Measurements from ENCODE around the gene MAGI1.
A peak's percentile ranks its signal among the peaks of the same experiment; 100 is the strongest.
"Not testable (repeated sequence)": the region's sequence is repeated elsewhere in the genome, so short reads cannot be mapped to it uniquely, and the experiment has no call there.

Gene MAGI1

GRCh38 chr3:66047311-66048050 lies 8.8 kb upstream of the MAGI1 start:
- H3K4me1 ChIP-seq (ENCODE audit: control insufficient read depth, insufficient read depth, low read depth, low read length), result peaks cover 2% of the 10 kb centered on the region
- no peak overlapping the region for H2AFZ ChIP-seq (ENCODE audit: low read depth, low read length)
- H3K18ac ChIP-seq (ENCODE audit: low read depth in 1 of 2, low read length in 2 of 2), result no peak overlapping the region
- H2AK5ac ChIP-seq (ENCODE audit: low read length, severe bottlenecking), result no peak overlapping the region
- DNase-seq, result peak; percentile 50
- H4K8ac ChIP-seq (ENCODE audit: low read length), result no peak overlapping the region
- H3K9ac ChIP-seq (ENCODE audit: low read length), result peak overlapping the region; percentile 53
- H2BK5ac ChIP-seq (ENCODE audit: low read depth, low read length, poor library complexity, severe bottlenecking), result no peak overlapping the region
- no peak overlapping the region for H2BK15ac ChIP-seq (ENCODE audit: low read depth, poor library complexity, severe bottlenecking)
- H3K23ac ChIP-seq (ENCODE audit: low read length in 2 of 2), result no peak overlapping the region
- H4K91ac ChIP-seq (ENCODE audit: low read length), result no peak overlapping the region
- H3K4me2 ChIP-seq (ENCODE audit: low read length, poor library complexity, severe bottlenecking), result peak overlapping the region; percentile 63
- no peaks in the 10 kb centered on the region for H3K79me1 ChIP-seq (replicated peaks; ENCODE audit: low read length, poor library complexity, severe bottlenecking)
- no peaks in the 10 kb centered on the region for H3K27me3 ChIP-seq (ENCODE audit: control insufficient read depth in 1 of 2, insufficient read depth in 1 of 2, low read length in 2 of 2)
- no peak overlapping the region for H3K14ac ChIP-seq (ENCODE audit: low read length in 2 of 2)
- no peak overlapping the region for H2BK120ac ChIP-seq (ENCODE audit: low read depth, low read length)
- WGBS, result 30% methylated on average over 6 of the region's 6 CpGs
- peak overlapping the region in 1 of 2 experiments; percentile 3 for H3K4me3 ChIP-seq (ENCODE audit: insufficient read depth in 1 of 2, low read depth in 1 of 2, low read length in 2 of 2)
- peak overlapping the region; percentile 89 for H3K27ac ChIP-seq (ENCODE audit: low read length, poor library complexity, severe bottlenecking)
- H2BK12ac ChIP-seq (ENCODE audit: low read length in 2 of 2), result no peak overlapping the region
- no peaks in the 10 kb centered on the region for H3K36me3 ChIP-seq (ENCODE audit: control insufficient read depth in 1 of 2, insufficient read depth in 2 of 2, low read depth in 1 of 2, low read length in 2 of 2)
- no peak overlapping the region for H3K4ac ChIP-seq (ENCODE audit: low read depth in 1 of 2, low read length in 2 of 2)
- no peaks in the 10 kb centered on the region for H3K9me3 ChIP-seq (ENCODE audit: control insufficient read depth, low read length)

DNA sequence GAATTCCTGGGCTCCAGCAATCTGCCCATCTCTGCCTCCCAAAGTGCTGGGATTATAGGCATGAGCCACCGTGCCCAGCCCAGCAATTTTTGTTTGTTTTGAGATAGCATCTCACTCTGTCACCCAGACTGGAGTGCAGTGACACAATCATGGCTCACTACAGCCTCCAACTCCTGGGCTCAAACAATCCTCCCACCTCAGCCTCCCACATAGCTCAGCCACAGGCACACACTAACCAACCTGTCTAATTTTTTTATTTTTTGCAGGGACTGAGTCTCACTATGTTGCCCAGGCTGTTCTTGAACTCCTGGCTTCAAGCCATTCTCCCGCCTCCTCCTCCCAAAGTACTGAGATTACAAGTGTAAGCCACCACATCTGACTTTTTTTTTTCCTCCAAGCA lies 7.6 kb upstream of the MAGI1 start:
- not testable (repeated sequence) for H2AFZ ChIP-seq (ENCODE audit: low read depth, low read length); H2BK5ac ChIP-seq (ENCODE audit: low read depth, low read length, poor library complexity, severe bottlenecking); H3K4me2 ChIP-seq (ENCODE audit: low read length, poor library complexity, severe bottlenecking); H2BK15ac ChIP-seq (ENCODE audit: low read depth, poor library complexity, severe bottlenecking); H4K8ac ChIP-seq (ENCODE audit: low read length); H4K91ac ChIP-seq (ENCODE audit: low read length); H3K36me3 ChIP-seq (ENCODE audit: control insufficient read depth in 1 of 2, insufficient read depth in 2 of 2, low read depth in 1 of 2, low read length in 2 of 2); H3K4ac ChIP-seq (ENCODE audit: low read depth in 1 of 2, low read length in 2 of 2); H3K14ac ChIP-seq (ENCODE audit: low read length in 2 of 2); H3K9ac ChIP-seq (ENCODE audit: low read length); H3K4me3 ChIP-seq (ENCODE audit: insufficient read depth in 1 of 2, low read depth in 1 of 2, low read length in 2 of 2); H2BK120ac ChIP-seq (ENCODE audit: low read depth, low read length); H2BK12ac ChIP-seq (ENCODE audit: low read length in 2 of 2); H3K18ac ChIP-seq (ENCODE audit: low read depth in 1 of 2, low read length in 2 of 2); H3K27me3 ChIP-seq (ENCODE audit: control insufficient read depth in 1 of 2, insufficient read depth in 1 of 2, low read length in 2 of 2); H3K79me1 ChIP-seq (replicated peaks; ENCODE audit: low read length, poor library complexity, severe bottlenecking); DNase-seq; H3K23ac ChIP-seq (ENCODE audit: low read length in 2 of 2); H3K27ac ChIP-seq (ENCODE audit: low read length, poor library complexity, severe bottlenecking); H3K9me3 ChIP-seq (ENCODE audit: control insufficient read depth, low read length); H3K4me1 ChIP-seq (ENCODE audit: control insufficient read depth, insufficient read depth, low read depth, low read length)
- H2AK5ac ChIP-seq (ENCODE audit: low read length, severe bottlenecking), result peak overlapping the region; percentile 51
- 90% methylated on average over 2 of the region's 2 CpGs for WGBS

GRCh38 chr3:66041828-66042227 lies 3.1 kb upstream of the MAGI1 start:
- H2BK5ac ChIP-seq (ENCODE audit: low read depth, low read length, poor library complexity, severe bottlenecking), result no peak overlapping the region
- H3K79me1 ChIP-seq (replicated peaks; ENCODE audit: low read length, poor library complexity, severe bottlenecking), result peaks cover 3% of the 10 kb centered on the region
- no peak overlapping the region for H3K9ac ChIP-seq (ENCODE audit: low read length)
- peak overlapping the region in 1 of 2 experiments; percentile 54 for H2BK12ac ChIP-seq (ENCODE audit: low read length in 2 of 2)
- H3K4me2 ChIP-seq (ENCODE audit: low read length, poor library complexity, severe bottlenecking), result no peak overlapping the region
- H4K91ac ChIP-seq (ENCODE audit: low read length), result no peak overlapping the region
- H2AFZ ChIP-seq (ENCODE audit: low read depth, low read length), result no peak overlapping the region
- no peak overlapping the region for H3K18ac ChIP-seq (ENCODE audit: low read depth in 1 of 2, low read length in 2 of 2)
- no peak overlapping the region for H3K4me3 ChIP-seq (ENCODE audit: insufficient read depth in 1 of 2, low read depth in 1 of 2, low read length in 2 of 2)
- H4K8ac ChIP-seq (ENCODE audit: low read length), result no peak overlapping the region
- H3K27ac ChIP-seq (ENCODE audit: low read length, poor library complexity, severe bottlenecking), result peak overlapping the region; percentile 84
- H3K9me3 ChIP-seq (ENCODE audit: control insufficient read depth, low read length), result no peaks in the 10 kb centered on the region
- peaks cover 17% of the 10 kb centered on the region for H3K4me1 ChIP-seq (ENCODE audit: control insufficient read depth, insufficient read depth, low read depth, low read length)
- no peak overlapping the region for H2BK15ac ChIP-seq (ENCODE audit: low read depth, poor library complexity, severe bottlenecking)
- H3K27me3 ChIP-seq (ENCODE audit: control insufficient read depth in 1 of 2, insufficient read depth in 1 of 2, low read length in 2 of 2), result no peaks in the 10 kb centered on the region
- no peaks in the 10 kb centered on the region for H3K36me3 ChIP-seq (ENCODE audit: control insufficient read depth in 1 of 2, insufficient read depth in 2 of 2, low read depth in 1 of 2, low read length in 2 of 2)
- DNase-seq, result no peak
- H3K23ac ChIP-seq (ENCODE audit: low read length in 2 of 2), result no peak overlapping the region
- H2AK5ac ChIP-seq (ENCODE audit: low read length, severe bottlenecking), result peak overlapping the region; percentile 79
- no peak overlapping the region for H3K14ac ChIP-seq (ENCODE audit: low read length in 2 of 2)
- no peak overlapping the region for H2BK120ac ChIP-seq (ENCODE audit: low read depth, low read length)
- no peak overlapping the region for H3K4ac ChIP-seq (ENCODE audit: low read depth in 1 of 2, low read length in 2 of 2)

GRCh38 chr3:66041116-66041515 lies 2.4 kb upstream of the MAGI1 start:
- H3K27ac ChIP-seq (ENCODE audit: low read length, poor library complexity, severe bottlenecking), result peak overlapping the region; percentile 84
- no CpG with 5 or more reads among the region's 1 CpG for WGBS
- H3K4ac ChIP-seq (ENCODE audit: low read depth in 1 of 2, low read length in 2 of 2), result peak overlapping the region in 1 of 2 experiments; percentile 74
- no peak overlapping the region for H2AFZ ChIP-seq (ENCODE audit: low read depth, low read length)
- no peak overlapping the region for H2BK120ac ChIP-seq (ENCODE audit: low read depth, low read length)
- H2AK5ac ChIP-seq (ENCODE audit: low read length, severe bottlenecking), result peak overlapping the region; percentile 79
- H3K9me3 ChIP-seq (ENCODE audit: control insufficient read depth, low read length), result no peaks in the 10 kb centered on the region
- H2BK5ac ChIP-seq (ENCODE audit: low read depth, low read length, poor library complexity, severe bottlenecking), result peak overlapping the region; percentile 75
- H2BK15ac ChIP-seq (ENCODE audit: low read depth, poor library complexity, severe bottlenecking), result no peak overlapping the region
- no peak overlapping the region for H4K8ac ChIP-seq (ENCODE audit: low read length)
- H2BK12ac ChIP-seq (ENCODE audit: low read length in 2 of 2), result no peak overlapping the region
- H3K27me3 ChIP-seq (ENCODE audit: control insufficient read depth in 1 of 2, insufficient read depth in 1 of 2, low read length in 2 of 2), result no peaks in the 10 kb centered on the region
- H3K4me3 ChIP-seq (ENCODE audit: insufficient read depth in 1 of 2, low read depth in 1 of 2, low read length in 2 of 2), result no peak overlapping the region
- DNase-seq, result peak; percentile 59
- no peak overlapping the region for H3K18ac ChIP-seq (ENCODE audit: low read depth in 1 of 2, low read length in 2 of 2)
- H3K14ac ChIP-seq (ENCODE audit: low read length in 2 of 2), result no peak overlapping the region
- peaks cover 3% of the 10 kb centered on the region for H3K79me1 ChIP-seq (replicated peaks; ENCODE audit: low read length, poor library complexity, severe bottlenecking)
- peaks cover 22% of the 10 kb centered on the region for H3K4me1 ChIP-seq (ENCODE audit: control insufficient read depth, insufficient read depth, low read depth, low read length)
- H4K91ac ChIP-seq (ENCODE audit: low read length), result no peak overlapping the region
- no peak overlapping the region for H3K9ac ChIP-seq (ENCODE audit: low read length)
- no peak overlapping the region for H3K4me2 ChIP-seq (ENCODE audit: low read length, poor library complexity, severe bottlenecking)
- H3K23ac ChIP-seq (ENCODE audit: low read length in 2 of 2), result no peak overlapping the region
- H3K36me3 ChIP-seq (ENCODE audit: control insufficient read depth in 1 of 2, insufficient read depth in 2 of 2, low read depth in 1 of 2, low read length in 2 of 2), result no peaks in the 10 kb centered on the region
